Adrenal gland (tissue), 5 donors: Measurements from ENCODE around the gene IL1R2.

Experiments
- POLR2A ChIP-seq, 2 donors: fragments of 450-650 bp; IDR thresholded peaks; one replicate each; pipeline ENCODE4 v1.6.1; 2017; ENCODE audit warnings: antibody characterized with exemption in 2 of 2, mild to moderate bottlenecking in 2 of 2, moderate library complexity in 1 of 2
- TF ChIP-seq, protein P1 (sequence below), 6 experiments: fragments of 450-650 bp in 4 of 6; fragments of 200-600 bp in 2 of 6; sonication (generic) in 1 of 6; IDR thresholded peaks; 1 replicate in 5 of 6; 2 replicates in 1 of 6; pipeline versions ENCODE4 v1.5.1 to v1.8.0; 2016 to 2021; ENCODE audit warnings: antibody characterized with exemption in 6 of 6, mild to moderate bottlenecking in 2 of 6, moderate library complexity in 1 of 6
- donor health status: DM: no; HTN: no; CAD: no.

DNA sequence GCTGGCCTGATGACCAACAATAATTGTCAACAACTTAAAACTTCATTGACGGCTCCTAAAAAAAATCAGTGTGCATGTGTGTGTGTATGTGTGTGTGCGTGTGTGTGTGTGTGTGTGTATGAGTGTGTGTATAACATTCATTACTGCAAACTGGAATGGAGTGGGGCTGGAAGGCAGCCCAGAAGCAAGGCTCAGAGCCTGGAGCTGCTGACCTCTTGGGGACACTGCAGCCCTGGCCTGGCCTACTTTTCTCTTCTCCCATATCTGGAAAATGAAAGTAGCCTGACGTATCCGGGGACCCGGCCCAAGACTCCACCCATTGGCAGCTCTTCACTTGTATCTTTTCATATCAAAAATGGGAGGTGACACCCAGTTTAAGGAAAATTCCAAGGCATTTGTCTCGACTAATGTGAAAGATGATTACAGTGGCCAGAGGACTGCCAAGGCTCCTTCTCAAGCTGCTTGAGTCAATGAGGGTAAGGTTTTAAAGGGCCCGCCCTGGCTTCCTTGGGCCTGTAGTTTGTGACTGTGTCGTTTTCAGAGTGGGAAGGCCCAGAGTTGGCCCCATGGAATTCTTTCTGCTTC, 78.4 kb downstream of the IL1R2 start:
- TF ChIP-seq, protein P1, sequence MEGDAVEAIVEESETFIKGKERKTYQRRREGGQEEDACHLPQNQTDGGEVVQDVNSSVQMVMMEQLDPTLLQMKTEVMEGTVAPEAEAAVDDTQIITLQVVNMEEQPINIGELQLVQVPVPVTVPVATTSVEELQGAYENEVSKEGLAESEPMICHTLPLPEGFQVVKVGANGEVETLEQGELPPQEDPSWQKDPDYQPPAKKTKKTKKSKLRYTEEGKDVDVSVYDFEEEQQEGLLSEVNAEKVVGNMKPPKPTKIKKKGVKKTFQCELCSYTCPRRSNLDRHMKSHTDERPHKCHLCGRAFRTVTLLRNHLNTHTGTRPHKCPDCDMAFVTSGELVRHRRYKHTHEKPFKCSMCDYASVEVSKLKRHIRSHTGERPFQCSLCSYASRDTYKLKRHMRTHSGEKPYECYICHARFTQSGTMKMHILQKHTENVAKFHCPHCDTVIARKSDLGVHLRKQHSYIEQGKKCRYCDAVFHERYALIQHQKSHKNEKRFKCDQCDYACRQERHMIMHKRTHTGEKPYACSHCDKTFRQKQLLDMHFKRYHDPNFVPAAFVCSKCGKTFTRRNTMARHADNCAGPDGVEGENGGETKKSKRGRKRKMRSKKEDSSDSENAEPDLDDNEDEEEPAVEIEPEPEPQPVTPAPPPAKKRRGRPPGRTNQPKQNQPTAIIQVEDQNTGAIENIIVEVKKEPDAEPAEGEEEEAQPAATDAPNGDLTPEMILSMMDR (IDR thresholded peaks at IDR 0.05), result peak in 3 of 6 experiments; percentile 8 to 27 (median 9)
- TF ChIP-seq POLR2A (IDR thresholded peaks at IDR 0.05), result peak in 1 of 2 donors; percentile 55
